HepG2 (cell line): Measurements from ENCODE around the gene MIPEP. TPM values are rescaled to one million over a fixed set of nuclear protein-coding genes. Genes with fewer than 3 reads are reported as not detected.

Experiments
- ATAC-seq: fragments of 200-7000 bp; cut with Tn5 transposase; 3 replicates; pipeline ENCODE4 v1.9.1; 2020; ENCODE audit warnings: mild to moderate bottlenecking, moderate library complexity
- BruUV-seq: library from RNA; stranded (reverse); fragments of 400-500 nt; replicated peaks from 2 replicates; lab custom pipeline; 2021; lab: Mats Ljungman, UMichigan
- CTCF ChIA-PET: fragments of 300-600 bp; formaldehyde crosslinking; extraction: SDS; loops from one replicate; lab custom pipeline; 2021; ENCODE audit warnings: low total read pairs, inconsistent platforms, low intra/inter-chr PET ratio; lab: Yijun Ruan, JAX
- POLR2A ChIA-PET: fragments of 350-600 bp; sonication (Branson Sonifier 250); formaldehyde crosslinking; loops from one replicate; lab custom pipeline; 2020; ENCODE audit warnings: antibody characterized with exemption, inconsistent platforms; lab: Yijun Ruan, JAX
- DNase-seq: peaks from one replicate; pipeline ENCODE4 v3.0.0-alpha.2; 2015; ENCODE audit warnings: low spot score
- FAIRE-seq: peaks from 3 replicates; lab custom pipeline; 2011; peaks lifted over from hg19 to GRCh38; lab: Jason Lieb, UNC
- H2AFZ ChIP-seq: one replicate; pipeline ENCODE4 v1.6.1; 2011; ENCODE audit warnings: low read length, inconsistent platforms
- H3K27ac ChIP-seq: fragments of 300-600 bp; 3 replicates; pipeline ENCODE4 v1.8.0; 2011; ENCODE audit warnings: mixed run types, mild to moderate bottlenecking, mixed read lengths, low read length, inconsistent platforms; ENCODE audit not compliant: insufficient read depth; ENCODE audit errors: extremely low read length
- H3K27me3 ChIP-seq, 2 experiments: fragments of 200-600 bp in 1 of 2; 2 replicates in 1 of 2; 3 replicates in 1 of 2; pipeline versions ENCODE4 v1.6.0 to v1.8.0; 2011; ENCODE audit warnings: low read length in 2 of 2, mild to moderate bottlenecking in 2 of 2, moderate library complexity in 2 of 2, inconsistent platforms in 1 of 2; ENCODE audit not compliant: insufficient read depth in 2 of 2, control insufficient read depth in 1 of 2
- H3K36me3 ChIP-seq, 2 experiments: fragments of 200-600 bp in 1 of 2; replicated peaks in 1 of 2; 2 replicates in 1 of 2; 3 replicates in 1 of 2; pipeline versions ENCODE4 v1.5.1 to v1.8.0; 2011; ENCODE audit warnings: low read length in 2 of 2, inconsistent platforms in 1 of 2; ENCODE audit not compliant: insufficient read depth in 2 of 2, control insufficient read depth in 1 of 2
- H3K4me1 ChIP-seq: 2 replicates; pipeline ENCODE4 v1.5.1; 2012; ENCODE audit warnings: low read length, inconsistent platforms; ENCODE audit not compliant: insufficient read depth
- H3K4me2 ChIP-seq: 2 replicates; pipeline ENCODE4 v1.6.0; 2011; ENCODE audit warnings: low read depth, low read length, inconsistent platforms
- H3K4me3 ChIP-seq, 3 experiments: fragments of 200-600 bp in 1 of 3; sonication (generic), shearing (Covaris generic) in 1 of 3; replicated peaks in 1 of 3; 2 replicates each; pipeline ENCODE4 v1.5.1; 2011 to 2016; ENCODE audit warnings: low read length in 3 of 3, inconsistent platforms in 2 of 3, low read depth in 2 of 3, mild to moderate bottlenecking in 2 of 3, control low read depth in 1 of 3, mixed read lengths in 1 of 3; ENCODE audit not compliant: insufficient read depth in 1 of 3
- H3K79me2 ChIP-seq: one replicate; pipeline ENCODE4 v1.6.1; 2011; ENCODE audit warnings: low read length, inconsistent platforms; ENCODE audit not compliant: insufficient read depth
- H3K9ac ChIP-seq: 2 replicates; pipeline ENCODE4 v1.6.0; 2011; ENCODE audit warnings: mild to moderate bottlenecking, low read depth, low read length, inconsistent platforms; ENCODE audit not compliant: insufficient read depth
- H3K9me3 ChIP-seq: 2 replicates; pipeline ENCODE4 v1.5.1; 2012; ENCODE audit warnings: mild to moderate bottlenecking, low read length
- H4K20me1 ChIP-seq: 2 replicates; pipeline ENCODE4 v1.6.0; 2011; ENCODE audit warnings: inconsistent platforms, mild to moderate bottlenecking, low read length, moderate library complexity; ENCODE audit not compliant: insufficient read depth
- CBFB ChIP-seq: sonication (generic); formaldehyde crosslinking; IDR thresholded peaks from 2 replicates; pipeline ENCODE4 v1.4.0; 2020; ENCODE audit warnings: missing genetic modification reagents
- EHMT2 ChIP-seq: fragments of 200-600 bp; sonication (generic); IDR thresholded peaks from 2 replicates; pipeline ENCODE4 v1.7.0; 2017; ENCODE audit warnings: antibody characterized with exemption, low read depth, low read length, borderline replicate concordance
- HNRNPUL1 ChIP-seq: fragments of 200-400 bp; formaldehyde crosslinking; IDR thresholded peaks from 2 replicates; pipeline ENCODE4 v1.6.1; 2017; ENCODE audit warnings: low read depth, mild to moderate bottlenecking, low read length, moderate library complexity
- HOXA9 ChIP-seq: sonication (generic); formaldehyde crosslinking; IDR thresholded peaks from 2 replicates; pipeline ENCODE4 v1.8.1; 2022; ENCODE audit warnings: missing genetic modification reagents, mild to moderate bottlenecking, moderate library complexity, borderline replicate concordance
- IRF2 ChIP-seq: IDR thresholded peaks from 2 replicates; pipeline ENCODE4 v1.6.1; 2018; ENCODE audit warnings: missing genetic modification reagents, missing compliant biosample characterization
- MEIS2 ChIP-seq: sonication (generic); formaldehyde crosslinking; IDR thresholded peaks from 2 replicates; pipeline ENCODE4 v1.9.0; 2021; ENCODE audit warnings: mild to moderate bottlenecking, missing genetic modification reagents
- MTF2 ChIP-seq: sonication (generic); formaldehyde crosslinking; IDR thresholded peaks from 2 replicates; pipeline ENCODE4 v1.5.0; 2020; ENCODE audit warnings: missing genetic modification reagents, borderline replicate concordance
- NFE2 ChIP-seq: sonication (generic); formaldehyde crosslinking; IDR thresholded peaks from 2 replicates; pipeline ENCODE4 v1.4.0; 2020; ENCODE audit warnings: missing genetic modification reagents
- NPAS2 ChIP-seq: sonication (generic); formaldehyde crosslinking; IDR thresholded peaks from 2 replicates; pipeline ENCODE4 v1.8.0; 2022; ENCODE audit warnings: mild to moderate bottlenecking, missing genetic modification reagents, borderline replicate concordance
- ZFP91 ChIP-seq: sonication (generic); formaldehyde crosslinking; IDR thresholded peaks from 2 replicates; pipeline ENCODE4 v1.9.0; 2022; ENCODE audit warnings: missing genetic modification reagents, mild to moderate bottlenecking, borderline replicate concordance
- ZFY ChIP-seq: sonication (generic); formaldehyde crosslinking; IDR thresholded peaks from 2 replicates; pipeline ENCODE4 v1.4.0; 2020; ENCODE audit warnings: missing genetic modification reagents
- ZNF10 ChIP-seq: sonication (generic); formaldehyde crosslinking; IDR thresholded peaks from 2 replicates; pipeline ENCODE4 v1.4.0; 2020; ENCODE audit warnings: mild to moderate bottlenecking, low read depth, missing genetic modification reagents, borderline replicate concordance
- ZNF20 ChIP-seq: sonication (generic); formaldehyde crosslinking; IDR thresholded peaks from 2 replicates; pipeline ENCODE4 v1.4.0; 2020; ENCODE audit warnings: mild to moderate bottlenecking, moderate library complexity, missing genetic modification reagents
- ZSCAN12 ChIP-seq: sonication (generic); formaldehyde crosslinking; IDR thresholded peaks from 2 replicates; pipeline ENCODE4 v1.9.0; 2021; ENCODE audit warnings: mild to moderate bottlenecking, missing genetic modification reagents
- WGBS: methylation state at CpG from one replicate; pipeline ENCODE4 v1.1.6; 2017; ENCODE audit warnings: low lambda C conversion rate; 5-methylcytosine and 5-hydroxymethylcytosine counted together
- in situ Hi-C: cut with HindIII; loops from 2 replicates; pipeline ENCODE4 v1.10.0; 2017; ENCODE audit warnings: low pct_unique_long_range_greater_than_20kb; ENCODE audit not compliant: extremely low pct_ligation_motif_present
- intact Hi-C: fragments of 100-400 bp; cut with micrococcal nuclease; formaldehyde crosslinking; loops from one replicate; pipeline ENCODE4 v1.10.0; 2022; ENCODE audit not compliant: unreplicated experiment
- polyA plus RNA-seq, 8 experiments: library from polyadenylated mRNA; depleted of rRNA in 3 of 8; stranded (reverse) in 7 of 8; unstranded in 1 of 8; fragments of >200 nt; fragmentation: Illumina TruSeq in 4 of 8; extraction: Trizol in 4 of 8; gene quantifications; 2 replicates each; pipeline versions ENCODE4 v1.2.1 to v1.2.3, GENCODE V29; 2011 to 2016; ENCODE audit warnings: low read depth in 4 of 8, missing spikeins in 1 of 8, mixed read lengths in 1 of 8; ENCODE audit not compliant: insufficient read depth in 1 of 8
- total RNA-seq, 5 experiments: library from RNA; depleted of rRNA; stranded (reverse); fragments of >200 nt; fragmentation: Illumina TruSeq; extraction: Trizol; gene quantifications; 2 replicates each; pipeline ENCODE4 v1.2.3, GENCODE V29; 2016; ENCODE audit warnings: low read depth in 1 of 5
- TF ChIP-seq, protein P1 (sequence below): sonication (generic); formaldehyde crosslinking; IDR thresholded peaks from 2 replicates; pipeline ENCODE4 v1.5.0; 2020; ENCODE audit warnings: mild to moderate bottlenecking, missing genetic modification reagents

The MIPEP gene
- total and polyA plus RNA-seq, 2 of the 13 experiments (the other 11 are each of a cell fraction or from before 2014, with no cell fraction given) = 9.3 to 24.1 TPM

DNA sequence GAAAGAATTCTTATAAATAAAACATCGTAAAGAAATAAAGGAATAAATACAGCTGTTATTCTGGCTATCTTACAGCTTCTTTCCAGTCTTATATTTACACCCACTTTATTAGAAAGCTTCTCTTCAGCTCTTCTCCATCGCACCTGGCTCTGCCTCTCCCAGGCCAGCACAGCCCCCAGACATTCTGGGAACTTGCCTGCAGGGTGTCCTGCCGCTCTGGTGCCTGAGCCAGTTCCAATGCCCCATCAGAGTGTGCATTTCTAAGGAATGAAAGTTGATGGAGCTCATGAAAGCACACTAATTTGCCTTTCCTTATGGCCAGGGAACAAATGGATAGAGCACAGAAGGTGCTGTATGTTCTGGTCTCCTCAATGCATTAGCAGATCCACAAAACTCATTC is 68.7 kb downstream of the MIPEP start:
- no peak overlapping the region for H2AFZ ChIP-seq
- H3K36me3 ChIP-seq = no peaks in the 10 kb centered on the region
- H3K4me2 ChIP-seq = no peak overlapping the region
- ChIA-PET POLR2A (no interaction called here), CTCF (no interaction called here)
- no peaks in the 10 kb centered on the region for H3K9me3 ChIP-seq
- ATAC-seq = no peak
- H4K20me1 ChIP-seq = no peaks in the 10 kb centered on the region
- no peaks in the 10 kb centered on the region for H3K79me2 ChIP-seq
- H3K4me3 ChIP-seq = no peak overlapping the region
- H3K9ac ChIP-seq = no peak overlapping the region
- no TSS peak for BruUV-seq
- DNase-seq = no peak
- 95% methylated on average over 3 of the region's 3 CpGs for WGBS
- no peak overlapping the region for H3K27ac ChIP-seq
- in situ Hi-C loops = no loop called here
- H3K4me1 ChIP-seq = no peaks in the 10 kb centered on the region
- no peaks in the 10 kb centered on the region for H3K27me3 ChIP-seq
- FAIRE-seq = no peak
- intact Hi-C loops = no loop called here
- TF ChIP-seq, protein P1, sequence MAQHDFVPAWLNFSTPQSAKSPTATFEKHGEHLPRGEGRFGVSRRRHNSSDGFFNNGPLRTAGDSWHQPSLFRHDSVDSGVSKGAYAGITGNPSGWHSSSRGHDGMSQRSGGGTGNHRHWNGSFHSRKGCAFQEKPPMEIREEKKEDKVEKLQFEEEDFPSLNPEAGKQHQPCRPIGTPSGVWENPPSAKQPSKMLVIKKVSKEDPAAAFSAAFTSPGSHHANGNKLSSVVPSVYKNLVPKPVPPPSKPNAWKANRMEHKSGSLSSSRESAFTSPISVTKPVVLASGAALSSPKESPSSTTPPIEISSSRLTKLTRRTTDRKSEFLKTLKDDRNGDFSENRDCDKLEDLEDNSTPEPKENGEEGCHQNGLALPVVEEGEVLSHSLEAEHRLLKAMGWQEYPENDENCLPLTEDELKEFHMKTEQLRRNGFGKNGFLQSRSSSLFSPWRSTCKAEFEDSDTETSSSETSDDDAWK (CRISPR knock-in tag) = no peak
- TF ChIP-seq IRF2 (CRISPR knock-in tag) (no peak), MTF2 (CRISPR knock-in tag) (no peak), NPAS2 (CRISPR knock-in tag) (no peak), EHMT2 (no peak), ZFY (CRISPR knock-in tag) (no peak), ZNF10 (CRISPR knock-in tag) (no peak), HNRNPUL1 (no peak), ZFP91 (CRISPR knock-in tag) (no peak), MEIS2 (CRISPR knock-in tag) (no peak), ZNF20 (CRISPR knock-in tag) (no peak), ZSCAN12 (CRISPR knock-in tag) (no peak), CBFB (CRISPR knock-in tag) (no peak), NFE2 (CRISPR knock-in tag) (no peak), HOXA9 (no peak)
